GM18909 (cell line): ENCODE results near the gene COL10A1.
"Not testable (repeated sequence)": the region's sequence is repeated elsewhere in the genome, so short reads cannot be mapped to it uniquely, and the experiment has no call there.

Source experiments
- ATAC-seq: cut with Tn5 transposase; IDR thresholded peaks from one replicate; pipeline ENCODE4 v1.9.1; 2021; ENCODE audit warnings: mild to moderate bottlenecking; ENCODE audit not compliant: unreplicated experiment, poor library complexity

COL10A1 gene

GRCh38 chr6:116127771-116128493 lies 2.0 kb upstream of the COL10A1 start:
- ATAC-seq = no peak

- no peak for ATAC-seq
These were observed 5.5 kb downstream of the COL10A1 start for GRCh38 chr6:116120430-116120829.

- no peak for ATAC-seq
These were observed 7.3 kb downstream of the COL10A1 start for GRCh38 chr6:116118608-116119007.

GRCh38 chr6:116115781-116116180 lies 10.2 kb downstream of the COL10A1 start:
- no peak for ATAC-seq

GRCh38 chr6:116113386-116113785 lies 12.5 kb downstream of the COL10A1 start:
- no peak for ATAC-seq

- peak; percentile 79 for ATAC-seq
These were observed 14.1 kb downstream of the COL10A1 start for GRCh38 chr6:116111552-116112528.

GRCh38 chr6:116108836-116109235 lies 17.1 kb downstream of the COL10A1 start:
- no peak for ATAC-seq

GRCh38 chr6:116106146-116106545 lies 19.8 kb downstream of the COL10A1 start:
- no peak for ATAC-seq

- no peak for ATAC-seq
These were observed 20.7 kb downstream of the COL10A1 start for GRCh38 chr6:116105247-116105646.

GRCh38 chr6:116104636-116105035 lies 21.3 kb downstream of the COL10A1 start:
- no peak for ATAC-seq

- ATAC-seq = no peak
These were observed 23.1 kb downstream of the COL10A1 start for GRCh38 chr6:116102873-116103272.

- no peak for ATAC-seq
These were observed 24.1 kb downstream of the COL10A1 start for GRCh38 chr6:116101790-116102189.

GRCh38 chr6:116101302-116101718 lies 24.6 kb downstream of the COL10A1 start:
- no peak for ATAC-seq

GRCh38 chr6:116100419-116101301 lies 25.3 kb downstream of the COL10A1 start, which contains the start of gene NT5DC1:
NT5DC1 (plus strand) TSS chr6:116100853; CDS start chr6:116100931, 78 bp downstream.
- peak; percentile 88 for ATAC-seq

GRCh38 chr6:116099036-116099435 lies 26.9 kb downstream of the COL10A1 start:
- ATAC-seq = no peak

- no peak for ATAC-seq
These were observed 28.7 kb downstream of the COL10A1 start for GRCh38 chr6:116096979-116097816.

GRCh38 chr6:116096048-116096759 lies 29.7 kb downstream of the COL10A1 start:
- ATAC-seq = not testable (repeated sequence)

- no peak for ATAC-seq
These were observed 31.9 kb downstream of the COL10A1 start for GRCh38 chr6:116094041-116094440.

GRCh38 chr6:116090251-116090650 lies 35.7 kb downstream of the COL10A1 start:
- ATAC-seq = peak; percentile 71
